ENCODE results near the gene HOXC4.

DNA sequence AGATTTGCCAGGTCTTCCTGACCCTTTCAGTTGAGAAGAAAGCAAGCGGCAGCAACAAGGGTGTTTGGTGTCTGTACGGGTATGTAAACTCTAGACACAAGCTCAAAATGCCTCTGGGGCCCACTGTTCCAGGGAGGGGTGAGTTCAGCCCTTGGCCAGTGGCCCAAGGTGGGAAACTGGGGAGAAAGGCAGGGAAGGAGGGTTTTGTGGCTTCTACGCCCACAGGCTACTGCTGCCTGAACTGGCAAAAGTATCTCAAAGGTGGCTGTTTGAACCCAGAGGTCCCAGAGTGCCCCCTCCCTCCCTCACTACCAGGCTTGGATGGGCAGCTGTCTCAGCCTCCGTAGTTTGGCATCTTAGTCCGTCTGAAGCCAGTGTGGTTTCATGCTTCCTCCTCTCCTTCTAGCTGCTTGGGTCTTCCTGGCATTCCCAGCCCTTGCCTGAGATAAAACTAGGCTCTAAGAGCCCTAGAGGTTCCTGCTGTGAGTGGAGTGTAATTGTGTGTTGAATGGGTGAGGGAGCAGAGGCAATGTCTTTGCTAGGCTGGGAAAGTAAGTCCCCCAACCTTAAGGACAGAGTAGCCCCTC, 15.3 kb upstream of the HOXC4 start:
- TF ChIP-seq, protein P1, sequence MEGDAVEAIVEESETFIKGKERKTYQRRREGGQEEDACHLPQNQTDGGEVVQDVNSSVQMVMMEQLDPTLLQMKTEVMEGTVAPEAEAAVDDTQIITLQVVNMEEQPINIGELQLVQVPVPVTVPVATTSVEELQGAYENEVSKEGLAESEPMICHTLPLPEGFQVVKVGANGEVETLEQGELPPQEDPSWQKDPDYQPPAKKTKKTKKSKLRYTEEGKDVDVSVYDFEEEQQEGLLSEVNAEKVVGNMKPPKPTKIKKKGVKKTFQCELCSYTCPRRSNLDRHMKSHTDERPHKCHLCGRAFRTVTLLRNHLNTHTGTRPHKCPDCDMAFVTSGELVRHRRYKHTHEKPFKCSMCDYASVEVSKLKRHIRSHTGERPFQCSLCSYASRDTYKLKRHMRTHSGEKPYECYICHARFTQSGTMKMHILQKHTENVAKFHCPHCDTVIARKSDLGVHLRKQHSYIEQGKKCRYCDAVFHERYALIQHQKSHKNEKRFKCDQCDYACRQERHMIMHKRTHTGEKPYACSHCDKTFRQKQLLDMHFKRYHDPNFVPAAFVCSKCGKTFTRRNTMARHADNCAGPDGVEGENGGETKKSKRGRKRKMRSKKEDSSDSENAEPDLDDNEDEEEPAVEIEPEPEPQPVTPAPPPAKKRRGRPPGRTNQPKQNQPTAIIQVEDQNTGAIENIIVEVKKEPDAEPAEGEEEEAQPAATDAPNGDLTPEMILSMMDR (IDR thresholded peaks at IDR 0.05) = no peak
- no peak for TF ChIP-seq POLR2A (IDR thresholded peaks at IDR 0.05)
